Stomach (tissue), 4 donors: Measurements from ENCODE around the gene MAP3K5.

Experiments used
- CTCF ChIP-seq, 7 experiments: fragments of 450-650 bp in 4 of 7; fragments of 200-600 bp in 3 of 7; sonication (generic) in 3 of 7; IDR thresholded peaks; one replicate each; pipeline ENCODE4 v1.5.1; 2016 to 2019; ENCODE audit warnings: antibody characterized with exemption in 7 of 7, control low read depth in 2 of 7, mild to moderate bottlenecking in 1 of 7
- EP300 ChIP-seq: sonication (generic); formaldehyde crosslinking; IDR thresholded peaks from one replicate; pipeline ENCODE4 v1.6.1; 2017; ENCODE audit warnings: antibody characterized with exemption
- POLR2A ChIP-seq, 4 donors: fragments of 450-650 bp; IDR thresholded peaks; one replicate each; pipeline ENCODE4 v1.6.1; 2016; ENCODE audit warnings: antibody characterized with exemption in 4 of 4, control low read depth in 2 of 4, mild to moderate bottlenecking in 1 of 4, moderate library complexity in 1 of 4

GRCh38 chr6:136737374-136737844, 54.9 kb downstream of the MAP3K5 start:
- TF ChIP-seq CTCF (IDR thresholded peaks at IDR 0.05), result no peak
- TF ChIP-seq EP300, result no peak
- no peak for TF ChIP-seq POLR2A (IDR thresholded peaks at IDR 0.05)
